ENCODE measurements around the gene PRDM7.
"Not testable (repeated sequence)": the region's sequence is repeated elsewhere in the genome, so short reads cannot be mapped to it uniquely, and the experiment has no call there.

Gene PRDM7

DNA sequence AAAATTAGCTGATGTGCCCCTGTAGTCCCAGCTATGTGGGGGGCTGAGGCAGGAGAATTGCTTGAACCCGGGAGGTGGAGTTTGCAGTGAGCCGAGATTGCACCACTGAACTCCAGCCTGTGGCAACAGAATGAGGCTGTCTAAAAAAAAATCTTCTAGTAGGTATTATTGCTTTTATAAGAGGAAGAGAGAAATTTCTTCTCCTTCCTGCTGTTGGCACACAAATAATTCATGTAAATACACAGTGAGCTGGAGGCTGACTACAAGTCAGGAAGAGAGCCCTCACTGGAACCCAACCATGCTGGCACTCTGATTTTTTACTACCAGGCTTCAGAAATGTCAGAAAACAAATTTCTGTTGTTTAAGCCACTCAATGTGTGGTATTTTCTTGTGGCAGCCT is 6.7 kb downstream of the PRDM7 start:
- no peak for DNase-seq

- DNase-seq = no peak
Observed at GRCh38 chr16:90061437-90061836, 15.7 kb downstream of the PRDM7 start.

DNA sequence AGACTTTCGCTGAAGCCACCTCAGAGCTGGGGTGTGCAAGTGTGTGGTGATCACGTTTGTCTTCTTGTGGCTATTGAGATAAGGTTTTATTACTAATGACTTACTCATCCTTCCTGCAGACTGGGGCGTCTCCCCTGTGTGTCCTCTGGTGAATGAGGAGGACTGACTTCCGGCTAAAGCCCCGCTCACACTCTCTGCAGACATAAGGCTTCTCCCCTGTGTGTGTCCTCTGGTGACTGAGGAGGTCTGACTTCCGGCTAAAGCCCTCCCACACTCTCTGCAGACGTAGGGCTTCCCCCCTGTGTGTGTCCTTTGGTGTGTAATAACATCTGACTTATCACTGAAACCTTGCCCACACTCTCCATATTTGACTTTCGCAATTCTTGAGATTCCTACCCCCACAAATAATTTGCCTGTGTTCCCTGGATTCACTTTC is 19.4 kb downstream of the PRDM7 start:
- DNase-seq = no peak

GRCh38 chr16:90056521-90056920 is 20.6 kb downstream of the PRDM7 start:
- not testable (repeated sequence) for DNase-seq

DNA sequence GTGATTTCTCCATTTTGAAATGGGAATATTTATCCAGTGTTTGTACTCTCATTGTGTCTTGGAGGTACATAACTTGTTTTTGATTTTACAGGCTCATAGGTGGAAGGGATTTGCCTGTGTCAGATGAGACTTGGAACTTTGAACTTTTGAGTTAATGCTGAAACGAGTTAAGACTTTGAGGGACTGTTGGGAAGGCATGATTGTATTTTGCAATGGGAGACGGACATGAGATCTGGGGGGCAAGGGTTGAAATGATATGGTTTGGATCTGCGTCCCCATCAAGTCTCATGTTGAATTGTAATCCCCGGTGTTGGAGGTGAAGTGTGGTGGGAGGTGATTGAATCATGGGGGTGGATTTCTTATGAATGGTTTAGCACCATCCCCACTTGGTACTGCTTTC is 21.8 kb downstream of the PRDM7 start:
- DNase-seq = no peak

GRCh38 chr16:90054554-90054953 is 22.6 kb downstream of the PRDM7 start:
- DNase-seq = no peak

GRCh38 chr16:90053902-90054500 is 23.1 kb downstream of the PRDM7 start:
- DNase-seq = no peak

GRCh38 chr16:90050969-90051368 is 26.2 kb downstream of the PRDM7 start:
- DNase-seq = no peak

GRCh38 chr16:90048737-90049330 is 28.3 kb downstream of the PRDM7 start:
- no peak for DNase-seq

DNA sequence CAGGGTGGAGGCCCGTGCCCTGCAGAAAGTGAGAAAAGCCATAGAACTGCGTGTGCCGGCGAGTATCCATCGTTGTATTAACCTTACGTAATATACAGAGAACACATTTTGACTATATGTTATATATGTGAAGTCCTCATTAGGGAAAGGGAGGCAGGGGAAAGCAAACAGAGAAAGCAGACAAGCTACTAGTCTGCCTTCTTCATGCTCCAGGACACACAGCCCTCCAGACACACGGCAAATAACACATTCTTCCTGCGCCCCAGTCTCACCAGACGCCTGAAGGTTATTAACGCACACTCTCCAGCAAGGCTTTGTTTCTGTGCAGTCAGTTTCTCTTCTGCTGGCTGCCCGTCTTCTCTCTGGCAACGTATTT is 28.8 kb downstream of the PRDM7 start:
- no peak for DNase-seq

DNA sequence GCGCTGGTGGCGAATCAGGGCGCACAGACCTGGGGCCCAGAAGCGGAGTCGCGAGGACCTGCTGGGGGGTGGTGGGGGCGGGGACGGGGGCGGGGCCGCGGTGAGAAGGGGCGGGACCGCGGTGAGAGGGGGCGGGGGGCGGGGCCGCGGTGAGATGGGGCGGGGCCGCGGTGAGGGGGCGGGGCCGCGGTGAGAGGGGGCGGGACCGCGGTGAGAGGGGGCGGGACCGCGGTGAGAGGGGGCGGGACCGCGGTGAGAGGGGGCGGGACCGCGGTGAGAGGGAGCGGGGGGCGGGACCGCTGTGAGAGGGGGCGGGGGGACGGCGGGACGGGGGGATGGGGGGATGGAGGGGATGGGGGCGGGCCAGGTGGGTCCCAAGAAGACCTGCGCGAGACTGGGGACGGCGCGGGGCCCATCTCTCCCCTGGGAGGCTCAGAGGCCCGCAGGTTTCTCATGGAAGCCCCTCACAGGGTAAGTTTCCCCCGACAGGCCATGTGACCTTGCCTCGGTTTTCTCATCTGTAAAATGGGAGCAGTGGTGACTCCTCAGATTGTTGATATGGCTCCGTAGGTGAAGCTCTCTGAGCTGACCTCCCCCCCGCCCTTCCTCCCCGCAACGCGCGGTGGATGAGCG is 29.3 kb downstream of the PRDM7 start:
- no peak for DNase-seq

GRCh38 chr16:90046971-90047713 is 30.0 kb downstream of the PRDM7 start:
- no peak for DNase-seq

DNA sequence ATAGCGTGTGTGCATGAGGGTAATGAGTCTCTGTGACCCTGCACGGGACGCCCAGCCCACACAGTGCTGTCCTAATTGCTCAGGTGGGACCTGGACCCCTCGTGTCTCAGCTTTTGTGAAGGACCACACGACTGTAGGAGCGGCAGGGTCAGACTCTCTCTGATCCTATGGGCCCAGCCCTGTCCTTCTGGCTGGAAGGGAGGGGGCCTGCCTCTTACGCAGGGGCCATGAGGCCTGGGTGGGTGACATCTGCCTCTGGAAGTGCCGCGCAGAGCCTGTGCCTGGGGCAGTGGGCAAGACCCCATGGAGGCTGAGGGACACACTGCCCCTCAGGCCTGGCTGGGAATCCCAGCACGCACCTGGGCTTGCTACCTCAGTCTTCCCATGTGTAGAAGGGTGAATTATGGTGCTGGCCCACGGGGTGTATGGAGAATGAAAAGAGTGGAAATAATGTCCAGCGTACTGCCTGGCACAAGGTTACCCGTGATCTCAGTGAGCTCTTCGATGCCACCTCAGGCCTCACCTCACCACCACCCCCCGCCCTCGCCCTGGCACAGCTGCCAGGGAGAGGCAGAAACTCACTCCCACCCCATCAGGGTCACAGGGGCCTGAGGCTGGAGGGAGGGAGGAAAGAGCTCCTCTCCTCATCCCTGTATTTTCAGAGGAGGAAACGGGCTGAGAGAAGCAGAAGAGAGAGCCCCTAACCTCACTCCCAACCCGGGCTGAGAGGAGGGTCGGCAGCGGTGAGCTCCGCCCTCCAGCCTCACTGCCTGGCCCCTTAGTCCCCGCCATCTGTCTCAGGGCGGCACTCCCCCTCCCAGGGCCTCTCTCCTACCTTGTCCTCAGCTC is 30.8 kb downstream of the PRDM7 start:
- no peak for DNase-seq

- no peak for DNase-seq
Observed at GRCh38 chr16:90044111-90044551, 33.0 kb downstream of the PRDM7 start.

- DNase-seq = no peak
Observed at GRCh38 chr16:90043526-90043925, 33.6 kb downstream of the PRDM7 start.

DNA sequence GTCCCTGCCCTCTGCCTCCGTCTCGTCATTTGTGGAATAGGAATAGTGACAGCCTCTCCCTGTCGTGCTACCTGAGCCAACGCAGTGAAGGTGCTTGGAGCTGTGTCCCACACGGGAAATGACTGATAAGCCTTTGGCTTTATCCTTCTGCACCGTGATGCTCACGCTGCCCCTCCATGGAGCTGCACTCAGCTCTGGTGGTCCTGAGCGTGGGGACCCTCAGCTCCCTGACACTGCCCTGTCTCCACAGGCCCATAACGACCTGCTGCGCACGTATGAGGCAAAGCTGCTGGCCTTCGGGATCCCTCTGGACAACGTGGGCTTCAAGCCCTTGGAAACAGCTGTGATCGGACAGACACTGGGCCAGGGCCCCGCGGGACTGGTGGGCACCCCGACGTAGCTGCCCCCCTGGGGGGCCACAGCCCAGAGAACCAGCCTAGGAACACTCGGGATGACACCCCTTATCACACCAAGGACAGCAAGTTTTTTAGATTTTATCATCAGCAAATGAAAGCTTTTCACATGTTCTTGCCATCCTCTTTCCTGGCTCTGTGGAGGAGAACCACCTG is 34.1 kb downstream of the PRDM7 start:
- DNase-seq = no peak

DNA sequence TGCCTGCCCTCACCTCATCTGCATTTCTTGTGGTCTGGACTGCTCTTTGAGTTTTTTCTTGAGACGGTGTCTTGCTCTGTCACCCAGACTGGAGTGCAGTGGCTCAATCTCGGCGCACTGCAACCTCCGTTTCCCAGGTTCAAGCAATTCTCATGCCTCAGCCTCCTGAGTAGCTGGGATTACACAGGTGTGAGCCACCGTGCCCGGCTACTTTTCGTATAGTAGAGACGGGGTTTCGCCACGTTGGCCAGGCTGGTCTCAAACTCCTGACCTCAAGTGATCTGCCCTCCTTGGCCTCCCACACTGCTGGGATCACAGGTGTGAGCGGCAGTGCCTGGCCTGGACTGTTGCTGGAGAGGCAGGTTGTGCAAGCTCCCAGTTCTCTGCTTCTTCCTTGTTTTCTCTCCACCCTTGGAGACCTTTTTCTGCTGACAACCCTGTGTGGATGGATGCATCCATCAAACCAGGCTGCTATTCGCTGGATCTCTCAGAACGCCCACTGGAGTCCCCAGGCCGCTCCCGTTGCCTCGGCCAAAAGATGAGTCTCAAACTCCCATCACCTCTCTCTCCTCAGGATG is 35.1 kb downstream of the PRDM7 start:
- no peak for DNase-seq

- DNase-seq = no peak
Observed at GRCh38 chr16:90040152-90041023, 36.7 kb downstream of the PRDM7 start.

- DNase-seq = no peak
Observed at GRCh38 chr16:90037276-90037675, 39.9 kb downstream of the PRDM7 start.

- DNase-seq = no peak
Observed at GRCh38 chr16:90035902-90036301, 41.2 kb downstream of the PRDM7 start.

GRCh38 chr16:90034504-90034903 is 42.6 kb downstream of the PRDM7 start:
- DNase-seq = no peak
